NCI-H1436 treated with DMSO at 0.1 percent for 48 hours (cell line): ENCODE data around the gene GALR2.
"Not testable (repeated sequence)": the region's sequence is repeated elsewhere in the genome, so short reads cannot be mapped to it uniquely, and the experiment has no call there.

ENCODE experiments used
- DNase-seq: peaks from one replicate; lab custom pipeline; 2025; lab: John Stamatoyannopoulos, UW

GALR2 gene, protein sequence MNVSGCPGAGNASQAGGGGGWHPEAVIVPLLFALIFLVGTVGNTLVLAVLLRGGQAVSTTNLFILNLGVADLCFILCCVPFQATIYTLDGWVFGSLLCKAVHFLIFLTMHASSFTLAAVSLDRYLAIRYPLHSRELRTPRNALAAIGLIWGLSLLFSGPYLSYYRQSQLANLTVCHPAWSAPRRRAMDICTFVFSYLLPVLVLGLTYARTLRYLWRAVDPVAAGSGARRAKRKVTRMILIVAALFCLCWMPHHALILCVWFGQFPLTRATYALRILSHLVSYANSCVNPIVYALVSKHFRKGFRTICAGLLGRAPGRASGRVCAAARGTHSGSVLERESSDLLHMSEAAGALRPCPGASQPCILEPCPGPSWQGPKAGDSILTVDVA

DNA sequence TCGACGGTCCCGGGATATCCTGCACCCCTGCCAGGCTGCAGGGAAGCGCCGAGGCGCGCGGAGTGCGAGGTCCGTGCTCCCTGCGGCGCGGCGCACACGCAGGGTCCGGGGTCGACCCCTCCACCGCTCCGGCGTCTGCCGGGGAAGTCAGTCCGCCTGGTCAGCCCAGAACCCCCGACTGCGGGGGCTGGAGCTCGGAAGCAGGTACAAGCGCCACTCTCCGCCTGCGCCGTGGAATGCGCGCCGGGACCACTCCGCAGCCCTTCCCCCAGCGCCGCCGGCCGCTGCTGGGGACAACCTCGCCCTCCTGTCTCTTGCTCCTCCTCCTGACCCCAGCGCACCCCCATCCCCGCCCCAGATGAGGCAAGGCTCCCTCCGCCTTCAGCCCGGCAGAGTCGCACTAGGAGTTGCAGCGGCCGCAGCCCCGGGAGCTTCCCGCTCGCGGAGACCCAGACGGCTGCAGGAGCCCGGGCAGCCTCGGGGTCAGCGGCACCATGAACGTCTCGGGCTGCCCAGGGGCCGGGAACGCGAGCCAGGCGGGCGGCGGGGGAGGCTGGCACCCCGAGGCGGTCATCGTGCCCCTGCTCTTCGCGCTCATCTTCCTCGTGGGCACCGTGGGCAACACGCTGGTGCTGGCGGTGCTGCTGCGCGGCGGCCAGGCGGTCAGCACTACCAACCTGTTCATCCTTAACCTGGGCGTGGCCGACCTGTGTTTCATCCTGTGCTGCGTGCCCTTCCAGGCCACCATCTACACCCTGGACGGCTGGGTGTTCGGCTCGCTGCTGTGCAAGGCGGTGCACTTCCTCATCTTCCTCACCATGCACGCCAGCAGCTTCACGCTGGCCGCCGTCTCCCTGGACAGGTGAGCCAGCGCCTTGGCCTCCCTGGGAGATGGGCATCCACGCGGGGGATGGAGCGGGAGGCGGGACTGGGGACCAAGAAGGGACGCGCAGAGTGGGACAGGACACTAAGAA, at the start of gene GALR2:
Gene GALR2 (plus strand): TSS at position 392 of the 974 bp plus-strand sequence. CDS start 103 bp downstream, at position 495.
- no peak for DNase-seq

DNA sequence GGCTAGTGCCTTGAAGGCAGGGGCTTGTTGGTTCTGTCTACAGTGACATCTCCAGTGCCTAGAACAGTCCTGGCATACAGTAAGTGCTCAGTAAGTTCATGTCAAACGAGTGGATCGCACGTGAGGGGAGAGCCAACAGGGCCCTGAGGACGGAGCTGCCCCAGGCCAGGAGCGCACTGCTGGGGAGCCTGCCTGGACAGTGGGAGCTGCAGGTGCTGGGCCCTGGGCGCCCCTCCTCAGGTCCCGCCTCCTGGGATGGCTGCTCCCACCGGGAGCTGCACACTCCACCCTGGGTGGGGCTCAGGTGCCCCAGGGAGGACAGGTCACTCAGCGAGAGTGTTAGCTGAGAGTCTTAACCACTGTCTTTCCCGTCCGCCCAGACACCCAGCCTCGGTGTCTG, 49.3 kb upstream of the GALR2 start:
- DNase-seq, result no peak

DNA sequence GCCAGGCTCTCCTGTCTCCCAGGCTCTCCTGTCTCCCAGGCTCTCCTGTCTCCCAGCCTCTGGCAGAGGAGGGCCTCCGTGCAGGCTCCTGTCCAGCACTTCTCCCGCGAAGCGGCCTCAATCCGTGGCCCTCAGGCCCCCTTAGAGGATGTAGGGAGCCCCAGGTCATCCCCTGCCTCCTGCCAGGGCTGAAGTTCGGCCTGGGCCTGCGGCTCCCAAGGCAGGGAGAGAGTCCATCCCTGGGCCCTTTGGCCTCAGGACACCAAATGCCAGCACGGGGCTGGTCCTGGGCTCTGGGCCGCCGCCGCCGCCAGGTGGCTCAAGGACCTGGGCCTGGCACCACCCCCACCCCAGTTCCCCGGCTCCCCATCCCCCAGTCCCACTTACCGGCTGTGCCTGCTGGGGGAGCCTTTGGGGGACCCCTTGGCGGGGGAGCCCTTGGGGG, 47.8 kb upstream of the GALR2 start:
- no peak for DNase-seq

DNA sequence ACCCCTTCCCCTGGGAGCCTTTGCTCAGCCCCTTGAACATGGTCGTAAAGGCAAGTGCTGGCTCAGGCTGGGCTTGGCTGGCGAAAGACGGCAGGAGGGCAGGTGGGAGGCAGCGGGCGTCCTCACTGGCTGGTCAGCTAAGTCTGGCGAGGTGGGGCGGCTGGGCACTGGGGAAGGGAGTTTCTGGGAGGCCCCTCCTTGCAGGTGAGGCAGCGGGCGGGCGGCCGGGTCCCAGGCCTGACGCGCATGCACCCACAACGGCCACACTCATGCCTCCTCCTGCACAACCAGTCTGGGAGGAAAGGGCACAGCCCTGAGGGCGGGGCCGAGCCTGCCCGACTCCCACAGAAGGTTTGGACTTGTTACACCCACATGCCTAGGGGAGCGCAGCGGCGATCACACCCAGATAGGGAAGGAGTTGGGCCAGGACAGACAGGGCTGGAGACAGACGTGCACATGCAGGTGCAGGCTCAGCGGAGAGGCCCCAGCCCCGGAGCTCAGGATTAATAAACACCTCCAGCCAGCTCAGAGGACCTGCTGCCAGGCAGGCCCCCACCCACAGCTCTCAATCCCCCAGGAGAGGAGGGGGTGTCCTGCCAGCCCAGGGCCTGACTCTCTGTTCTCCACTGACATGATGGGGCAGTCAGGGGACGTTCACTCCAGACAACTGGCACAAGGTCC, 47.3 kb upstream of the GALR2 start, which contains the start of gene EVPL:
Gene EVPL (minus strand): TSS at position 148 of the 681 bp plus-strand sequence. CDS start 108 bp downstream, at position 40.
- no peak for DNase-seq

DNA sequence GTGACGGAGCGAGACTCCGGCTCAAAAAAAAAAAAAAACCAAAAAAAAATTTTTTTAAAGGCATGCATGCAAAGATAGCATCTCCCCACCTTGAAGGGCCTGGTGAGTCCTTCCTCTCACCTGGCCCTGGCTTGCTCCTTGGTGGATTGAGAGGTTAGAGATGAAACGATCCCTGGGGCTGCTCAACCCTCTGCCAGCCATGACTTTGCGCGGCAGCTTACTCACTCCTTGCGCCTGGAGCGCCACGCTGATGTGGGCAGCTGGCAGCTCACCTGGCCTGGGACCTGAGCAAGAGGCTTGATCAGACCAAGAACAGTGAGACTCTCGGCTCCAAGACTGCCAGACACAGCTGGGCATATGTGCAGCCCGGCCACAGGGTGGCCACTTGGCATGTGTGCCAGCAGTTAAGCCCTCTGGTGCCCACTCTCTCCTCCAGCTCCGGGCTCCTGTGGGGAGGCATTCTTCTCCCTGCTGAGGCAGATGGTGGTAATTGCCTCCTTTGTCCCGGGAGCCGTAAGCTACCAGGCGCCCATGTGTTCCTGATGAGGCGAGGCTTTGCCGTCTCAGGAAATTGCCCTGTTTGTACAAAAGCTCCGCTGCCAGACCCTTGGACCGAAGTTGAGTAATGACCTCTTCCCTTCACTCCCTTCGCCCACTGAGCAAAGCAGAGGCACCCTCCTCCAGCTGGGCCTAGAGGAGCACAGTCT, 42.4 kb upstream of the GALR2 start:
- no peak for DNase-seq

DNA sequence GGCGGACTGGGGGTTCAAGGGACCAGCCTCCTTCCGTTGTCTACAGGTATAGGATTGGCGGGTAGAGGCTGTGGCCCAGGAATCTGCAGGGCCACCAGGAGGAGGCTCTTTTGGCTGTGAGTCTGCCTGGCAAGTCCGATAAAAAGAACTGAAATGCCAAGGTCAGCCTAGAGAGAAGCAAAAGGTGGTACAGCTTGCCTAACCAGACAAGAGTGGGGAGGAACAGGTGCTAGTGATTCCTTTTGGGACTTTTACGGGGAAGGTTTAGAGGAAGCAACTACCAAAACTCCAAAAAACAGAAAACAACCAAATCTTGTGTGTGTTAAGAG, 41.8 kb upstream of the GALR2 start:
- DNase-seq, result no peak

DNA sequence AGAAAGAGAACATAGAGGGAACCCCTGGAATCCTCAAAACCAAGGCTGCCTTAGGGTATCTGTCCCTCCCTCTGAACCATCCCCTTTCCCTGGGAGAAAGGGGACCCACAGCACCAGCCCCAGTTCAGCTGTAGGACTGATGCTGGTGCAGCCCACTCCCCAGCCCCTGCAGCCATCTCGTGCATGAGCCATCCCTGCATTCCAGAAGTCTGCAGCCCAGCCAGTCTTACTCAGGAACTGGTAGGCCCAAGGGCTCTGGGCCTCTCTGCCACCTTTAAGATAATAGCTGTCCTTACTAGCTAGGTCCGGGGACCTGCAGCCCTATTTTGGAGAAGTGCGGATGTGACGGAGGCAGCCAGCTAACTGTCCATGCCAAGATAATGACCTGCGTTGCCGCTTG, 41.4 kb upstream of the GALR2 start:
- no peak for DNase-seq

DNA sequence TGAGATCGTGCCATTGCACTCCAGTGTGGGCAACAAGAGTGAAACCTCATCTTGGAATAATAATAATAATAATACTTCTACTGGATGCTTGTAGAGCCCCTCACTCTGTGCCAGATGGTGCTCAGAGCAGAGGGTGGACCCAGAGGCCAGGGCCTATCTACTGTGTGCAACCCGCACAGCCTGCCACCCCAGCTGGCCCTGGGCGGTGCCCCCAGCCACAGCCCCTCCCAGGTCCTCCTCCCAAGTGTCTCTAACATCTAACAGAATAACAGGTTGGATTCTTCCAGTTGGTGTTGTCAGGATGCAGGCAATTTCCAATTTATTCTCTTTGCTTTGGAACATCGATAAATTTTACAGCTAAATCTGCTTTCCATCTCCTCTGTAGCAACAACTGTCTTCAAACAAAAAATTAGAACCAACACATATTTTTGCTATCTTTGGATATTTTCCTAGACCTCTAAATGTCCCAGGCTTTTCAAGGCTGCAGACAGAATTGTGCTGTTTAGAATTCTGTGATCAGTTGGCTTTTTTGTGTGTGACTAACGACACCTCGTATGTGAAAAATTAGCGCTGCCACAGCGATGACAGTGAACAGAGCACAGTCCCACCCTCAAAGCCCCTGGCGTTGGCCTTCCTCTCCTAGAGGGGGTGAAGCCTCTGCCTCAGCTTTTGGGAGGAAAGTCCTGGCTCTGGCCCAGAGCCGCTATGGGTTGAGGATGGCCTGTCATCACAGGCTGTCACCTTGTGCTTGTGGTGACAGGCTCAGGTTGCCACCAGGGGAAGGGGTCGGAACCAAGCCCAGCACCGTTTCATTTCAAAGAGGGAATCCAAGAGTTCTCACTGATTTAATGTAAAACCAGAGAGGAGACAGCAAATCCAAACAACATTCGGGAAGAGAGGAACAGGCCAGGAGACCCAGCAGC, 39.9 kb upstream of the GALR2 start:
- no peak for DNase-seq

DNA sequence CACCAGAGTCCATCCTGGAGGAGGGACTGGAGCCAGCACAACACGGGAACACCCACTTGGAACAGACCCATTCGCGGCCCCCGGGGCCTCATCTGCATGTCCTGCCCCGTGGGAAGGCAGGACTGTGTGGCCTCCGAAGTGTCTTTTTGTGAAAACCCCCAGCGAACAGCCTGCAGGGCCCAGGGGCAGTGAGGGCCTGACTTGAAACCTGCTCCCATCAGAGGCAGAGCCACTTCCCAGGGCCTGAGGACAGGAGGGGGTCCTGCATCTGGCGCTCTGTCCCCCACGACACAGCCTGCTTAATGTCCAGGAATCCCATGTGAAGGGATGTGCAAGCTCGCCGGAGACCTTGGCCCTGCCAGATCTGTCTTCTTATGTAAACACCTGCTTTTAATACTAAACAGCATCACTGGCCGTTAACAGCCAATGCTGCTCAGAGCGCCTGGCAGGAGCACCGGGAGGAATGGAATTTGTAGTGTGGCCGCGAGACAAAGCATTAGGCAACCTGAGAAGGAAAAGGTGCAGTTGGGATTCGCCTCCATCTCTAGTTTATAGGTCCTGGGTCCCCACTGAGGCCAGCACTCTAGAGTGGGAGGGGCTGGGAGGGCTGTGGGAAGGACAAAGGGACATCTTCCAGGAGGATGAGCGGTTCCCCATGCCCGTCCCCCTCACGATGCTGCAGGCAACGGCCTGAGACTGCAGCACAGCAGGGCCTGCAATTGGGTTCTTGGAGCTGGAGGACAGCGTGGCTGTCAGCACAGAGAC, 37.9 kb upstream of the GALR2 start:
- no peak for DNase-seq

DNA sequence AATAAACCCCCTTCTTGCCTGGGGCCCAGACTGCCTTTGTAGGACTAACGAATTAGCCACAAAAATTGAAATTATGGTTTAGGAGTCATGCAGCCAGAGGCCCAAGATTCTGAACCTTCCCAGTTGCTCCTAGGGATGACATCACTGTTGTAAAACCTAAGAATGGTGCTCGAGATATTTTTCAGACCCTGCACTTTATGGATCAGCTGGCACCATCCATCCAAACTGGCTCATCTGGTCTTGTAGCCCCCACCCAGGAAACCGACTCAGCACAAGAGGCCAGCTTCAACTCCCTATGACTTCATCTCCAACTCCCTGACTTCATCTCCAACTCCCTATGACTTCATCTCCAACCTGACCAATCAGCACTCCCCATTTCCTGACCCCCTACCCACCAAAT, 36.5 kb upstream of the GALR2 start:
- DNase-seq, result no peak

DNA sequence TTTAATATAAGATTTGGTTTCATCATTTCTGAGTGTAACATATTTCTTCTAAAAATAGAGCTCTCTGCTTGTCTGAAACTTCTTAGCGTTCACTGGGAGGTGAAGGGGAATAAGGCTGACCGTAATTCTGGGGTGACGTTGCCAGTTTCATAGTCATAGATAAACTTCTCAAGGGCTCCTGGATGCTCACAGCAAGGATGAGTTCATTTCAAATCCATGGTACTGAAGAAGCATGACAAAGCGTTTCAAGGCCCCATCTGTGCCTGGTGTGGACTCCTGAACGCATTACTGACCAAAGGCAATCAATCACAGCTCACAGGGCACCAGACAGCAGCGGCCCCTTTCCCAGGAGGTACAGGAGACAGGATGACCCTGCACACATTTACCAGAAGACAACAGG, 35.5 kb upstream of the GALR2 start:
- no peak for DNase-seq

DNA sequence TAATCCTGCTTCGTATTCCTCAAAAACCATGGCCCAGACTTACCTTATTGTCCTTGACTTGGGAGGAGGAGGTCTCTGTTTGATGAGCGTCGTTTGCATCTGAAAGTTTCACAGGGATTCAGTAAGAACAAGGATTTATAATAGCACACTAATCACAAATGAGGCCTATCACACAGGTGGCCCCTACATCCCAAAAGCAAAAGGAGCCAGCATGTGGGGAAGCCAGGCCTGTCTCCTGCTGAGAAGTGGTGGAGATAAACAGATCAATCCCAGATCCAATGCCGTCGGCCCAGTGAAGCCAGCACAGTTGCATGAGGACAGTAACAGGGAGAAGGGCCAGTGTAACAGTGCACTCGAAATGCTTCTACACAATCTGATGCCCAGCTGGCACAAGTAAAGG, 34.2 kb upstream of the GALR2 start:
- no peak for DNase-seq

DNA sequence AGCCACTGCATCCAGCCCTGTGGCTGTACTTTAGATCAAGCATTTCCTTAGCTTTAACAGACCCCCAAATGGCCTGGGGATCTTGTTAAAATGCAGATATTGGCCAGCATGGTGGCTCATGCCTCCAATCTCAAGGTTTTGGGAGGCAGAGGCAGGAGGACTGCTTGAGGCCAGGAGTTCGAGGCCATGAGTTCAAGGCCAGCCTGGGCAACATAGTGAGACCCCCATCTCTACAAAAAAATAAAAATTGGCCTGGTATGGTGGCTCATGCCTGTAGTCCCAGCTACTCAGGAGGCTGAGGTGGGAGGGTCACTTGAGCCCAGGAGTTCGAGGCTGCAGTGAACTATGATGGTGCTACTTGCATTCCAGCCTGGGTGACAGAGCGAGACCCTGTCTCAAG, 31.7 kb upstream of the GALR2 start:
- not testable (repeated sequence) for DNase-seq

DNA sequence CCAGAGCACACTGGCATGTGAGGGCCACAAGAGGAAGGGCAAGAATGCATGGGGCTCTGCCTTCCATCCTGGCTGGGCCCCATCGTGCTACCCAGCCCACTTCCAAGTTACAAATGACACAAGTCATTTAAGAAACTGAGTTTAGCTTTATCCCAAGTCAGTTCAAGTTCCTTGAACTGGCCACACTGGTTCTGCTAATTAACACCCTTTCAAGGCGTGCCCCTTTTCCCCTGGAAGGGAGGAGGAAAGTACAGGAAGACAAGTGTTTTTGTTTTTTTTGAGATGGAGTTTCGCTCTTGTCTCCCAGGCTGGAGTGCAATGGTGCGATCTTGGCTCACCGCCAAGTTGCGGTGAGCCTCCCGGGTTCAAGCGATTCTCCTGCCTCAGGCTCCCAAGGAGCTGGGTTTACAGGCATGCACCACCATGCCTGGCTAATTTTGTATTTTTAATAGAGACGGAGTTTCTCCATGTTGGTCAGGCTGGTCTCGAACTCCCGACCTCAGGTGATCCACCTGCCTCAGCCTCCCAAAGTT, 30.0 kb upstream of the GALR2 start:
- DNase-seq, result not testable (repeated sequence)

DNA sequence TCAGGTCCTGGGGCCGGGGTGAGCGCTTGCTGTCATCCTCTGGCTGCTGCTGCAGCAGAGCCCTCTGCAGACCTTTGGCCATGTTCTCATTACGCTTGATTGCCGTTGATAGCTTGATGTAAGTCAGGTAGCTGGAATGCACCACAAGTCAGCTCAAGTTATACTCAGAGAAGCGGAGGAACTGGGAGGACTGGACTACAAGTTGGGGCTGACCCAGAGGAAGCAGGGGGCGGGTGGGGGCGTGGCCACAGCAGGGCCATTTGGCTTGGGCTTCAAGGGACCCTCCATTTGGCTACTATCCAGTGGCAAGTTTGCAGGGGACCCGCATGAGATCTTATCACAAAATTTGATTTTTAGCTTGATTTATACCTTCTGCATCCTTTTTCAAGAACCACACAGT, 28.5 kb upstream of the GALR2 start:
- DNase-seq, result no peak

DNA sequence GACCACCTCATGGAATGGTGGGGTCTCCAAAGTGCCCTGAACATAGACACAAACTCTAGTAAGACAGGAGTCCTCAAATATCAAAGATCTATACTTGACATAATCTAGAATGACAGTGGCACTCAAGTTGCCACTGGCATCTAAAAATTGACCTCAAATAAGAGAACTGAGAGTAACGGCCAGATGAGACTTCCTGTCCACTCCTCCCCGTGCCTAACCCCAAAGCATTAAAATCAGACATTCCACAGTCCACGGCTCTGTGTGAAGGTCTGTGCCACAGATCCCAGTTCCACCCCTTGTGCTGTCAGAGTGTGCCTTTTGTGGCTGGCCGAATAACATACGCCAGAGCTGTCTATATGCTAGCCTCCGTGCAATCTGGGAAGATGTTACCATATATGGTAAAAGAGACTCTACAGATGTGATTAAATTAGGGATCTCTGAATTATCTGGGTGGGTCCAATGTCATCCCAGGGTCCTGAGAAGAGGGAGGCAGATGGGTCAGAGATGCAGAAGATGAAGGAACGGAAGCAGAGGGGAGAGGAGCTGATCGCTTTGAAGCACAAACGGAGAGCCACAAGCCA, 26.5 kb upstream of the GALR2 start:
- no peak for DNase-seq

DNA sequence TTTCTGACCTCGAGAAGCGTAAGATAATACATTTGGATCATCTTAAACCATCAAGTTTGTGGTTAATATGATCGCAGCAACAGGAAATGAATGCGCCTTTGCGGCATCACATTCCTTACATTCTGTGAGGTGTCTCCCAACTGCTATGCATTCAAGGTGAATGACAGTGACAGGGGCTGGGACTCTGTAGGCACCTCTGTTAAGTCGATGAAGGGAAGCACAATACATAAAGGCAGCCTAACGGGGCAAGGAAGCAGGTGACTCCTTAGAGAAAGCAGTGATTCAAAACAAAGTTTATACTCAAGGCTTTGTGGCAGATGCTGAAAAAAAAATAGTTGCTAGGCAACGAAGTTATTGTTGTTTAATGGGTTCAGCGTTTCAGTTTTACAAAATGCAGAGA, 25.9 kb upstream of the GALR2 start:
- no peak for DNase-seq

DNA sequence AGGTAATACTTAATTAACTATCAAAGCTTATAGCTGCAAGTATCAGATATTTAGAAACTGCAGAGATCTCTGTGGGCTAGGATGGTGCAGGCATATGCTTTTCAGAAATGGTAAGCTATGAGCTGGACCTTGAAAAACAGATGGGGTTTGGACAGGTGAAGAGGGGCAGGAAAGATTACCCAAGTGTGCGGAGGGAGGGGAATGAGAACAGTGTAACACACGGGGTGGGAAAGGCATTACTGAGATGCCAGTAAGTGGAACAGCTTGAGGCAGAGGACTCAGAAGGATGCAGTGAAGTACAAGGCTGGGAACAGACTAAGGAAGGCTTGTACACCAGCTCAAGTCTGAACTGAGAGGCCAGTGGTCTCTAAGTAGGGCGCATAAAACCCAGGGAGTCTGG, 25.3 kb upstream of the GALR2 start:
- DNase-seq, result no peak

DNA sequence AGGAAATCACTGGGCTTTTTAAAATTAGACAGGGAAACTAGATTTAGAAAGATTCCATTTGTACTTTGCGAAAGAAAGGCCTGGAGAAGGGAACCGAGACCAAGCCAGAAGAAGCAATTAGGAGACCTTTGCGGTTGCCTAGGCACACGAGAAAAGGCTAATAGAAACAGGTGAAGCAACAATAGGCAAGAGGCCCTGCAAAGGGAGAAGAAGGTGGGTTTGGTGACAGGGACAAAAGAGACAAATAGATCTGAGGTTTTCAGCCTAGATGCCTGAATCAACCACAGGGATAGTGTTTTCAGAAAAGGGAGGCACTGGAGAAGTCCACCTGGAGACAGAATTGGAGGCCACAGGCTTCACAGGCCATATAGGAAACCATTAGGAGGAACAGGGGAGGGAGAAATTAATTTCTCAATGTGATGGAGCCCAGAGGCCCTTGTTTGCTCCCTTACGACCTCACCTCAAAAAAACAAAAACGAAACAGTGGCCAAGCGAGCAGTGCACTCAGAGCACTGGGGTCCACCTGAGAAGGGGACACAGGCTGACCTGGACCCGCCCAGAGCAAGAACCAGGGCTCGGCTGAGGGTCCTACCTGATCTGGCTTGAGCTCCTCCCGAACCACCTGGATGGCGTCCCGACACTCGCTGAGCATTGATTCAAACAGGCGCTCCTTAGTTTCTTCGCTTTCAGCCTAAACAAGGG, 24.6 kb upstream of the GALR2 start:
- no peak for DNase-seq
